ENCODE data around the gene CACNA1B. TPM values are rescaled to one million over a fixed set of nuclear protein-coding genes. Genes with fewer than 3 reads are reported as not detected.

CACNA1B gene
- total and polyA plus RNA-seq, 9 of the 15 experiments (the other 6 are each of a cell fraction or from before 2014, with no cell fraction given) = 0.01 to 0.04 TPM; not detected in 7

DNA sequence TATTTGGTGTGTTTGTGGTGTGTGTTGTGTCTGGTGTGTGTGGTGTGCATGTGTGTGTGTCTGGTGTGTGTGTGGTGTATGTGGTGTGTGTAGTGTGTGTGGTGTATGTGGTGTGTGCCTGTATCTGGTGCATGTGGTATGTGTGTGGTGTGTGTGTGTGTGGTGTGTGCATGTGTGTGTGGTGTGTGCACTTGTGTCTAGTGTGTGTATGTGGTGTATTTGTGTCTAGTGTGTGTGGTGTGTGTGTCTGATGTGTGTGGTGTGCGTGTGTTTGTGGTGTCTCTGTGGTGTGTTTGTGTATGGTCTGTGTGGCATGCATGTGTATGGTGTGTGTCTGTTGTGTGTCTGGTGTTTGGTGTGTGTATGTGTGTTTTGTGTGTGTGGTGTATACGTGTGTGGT is 71.1 kb downstream of the CACNA1B start:
- H3K9me3 ChIP-seq (replicated peaks; ENCODE audit: control insufficient read depth, insufficient read depth, low read depth, low read length) = no peaks in the 10 kb centered on the region; the same call in 1 of the 2 replicates
- POLR2A ChIA-PET = no interaction called here
- H3K79me2 ChIP-seq (ENCODE audit: control insufficient read depth, insufficient read depth, low read length) = no peaks in the 10 kb centered on the region
- BruUV-seq (replicated peaks) = no TSS peak
- ATAC-seq (no peak), DNase-seq (ENCODE audit: extremely low read depth in 1 of 4, low spot score in 3 of 4) (no peak), FAIRE-seq (peak; percentile 68)
- no peaks in the 10 kb centered on the region for H4K20me1 ChIP-seq (replicated peaks; ENCODE audit: control insufficient read depth, insufficient read depth, low read length)
- H3K36me3 ChIP-seq (ENCODE audit: control insufficient read depth, insufficient read depth, low read length) = no peaks in the 10 kb centered on the region
- no peak overlapping the region for H3K4me2 ChIP-seq (ENCODE audit: insufficient read depth, low read length)
- intact Hi-C loops (cut with micrococcal nuclease) = no loop called here
- no peak overlapping the region for H3K4me3 ChIP-seq
- CTCF ChIA-PET (ENCODE audit: low intra/inter-chr PET ratio) = no interaction called here
- H3K9ac ChIP-seq (ENCODE audit: insufficient read depth in 1 of 2, low read depth in 2 of 2, low read length in 2 of 2) = no peak overlapping the region
- no peaks in the 10 kb centered on the region for H3K9me1 ChIP-seq (ENCODE audit: control insufficient read depth, insufficient read depth, low read length)
- no peak overlapping the region; the same call in 2 of the 3 replicates for H3K27ac ChIP-seq (ENCODE audit: extremely low read depth, low read depth, low read length)
- 0% methylated on average over 2 of the region's 2 CpGs for WGBS (ENCODE audit: insufficient coverage, low coverage, missing lambda C conversion rate)
- peaks cover 0 to 40% of the 10 kb centered on the region in 2 experiments; a peak in 2 of 5 replicates for H3K27me3 ChIP-seq (ENCODE audit: control insufficient read depth in 2 of 2, insufficient read depth in 2 of 2, low read length in 2 of 2)
- in situ Hi-C loops (cut with MboI) = no loop called here
- no peaks in the 10 kb centered on the region for H3K4me1 ChIP-seq (replicated peaks in 1 of 2; ENCODE audit: control insufficient read depth in 2 of 2, insufficient read depth in 2 of 2, low read length in 2 of 2)
- H2AFZ ChIP-seq (ENCODE audit: low read depth, low read length) = no peak overlapping the region
- TF ChIP-seq, protein P1, sequence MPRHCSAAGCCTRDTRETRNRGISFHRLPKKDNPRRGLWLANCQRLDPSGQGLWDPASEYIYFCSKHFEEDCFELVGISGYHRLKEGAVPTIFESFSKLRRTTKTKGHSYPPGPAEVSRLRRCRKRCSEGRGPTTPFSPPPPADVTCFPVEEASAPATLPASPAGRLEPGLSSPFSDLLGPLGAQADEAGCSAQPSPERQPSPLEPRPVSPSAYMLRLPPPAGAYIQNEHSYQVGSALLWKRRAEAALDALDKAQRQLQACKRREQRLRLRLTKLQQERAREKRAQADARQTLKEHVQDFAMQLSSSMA (CRISPR knock-in tag; IDR thresholded peaks at IDR 0.05) = no peak
- TF ChIP-seq TSC22D4 (tag; IDR thresholded peaks at IDR 0.05) = 0 out of 2 replicates have a peak, but pooled peaks have one; percentile 20
- TF ChIP-seq ZC3H11A (IDR thresholded peaks at IDR 0.05; ENCODE audit: low read depth, low read length) = no peak
- no peak for TF ChIP-seq ZNF551 (CRISPR knock-in tag; IDR thresholded peaks at IDR 0.05)
- no peak for TF ChIP-seq FUS (optimal IDR thresholded peaks at IDR 0.05; ENCODE audit: low read depth, low read length)
- TF ChIP-seq FOXM1 (IDR thresholded peaks at IDR 0.05; ENCODE audit: low read depth) = no peak
- TF ChIP-seq FOXM1 (CRISPR knock-in tag; IDR thresholded peaks at IDR 0.05; ENCODE audit: low read depth) = no peak
- TF ChIP-seq FOXJ2 (tag; IDR thresholded peaks at IDR 0.05) = no peak
- no peak for TF ChIP-seq ARHGAP35 (IDR thresholded peaks at IDR 0.05; ENCODE audit: partially characterized antibody)
- TF ChIP-seq ELF4 (CRISPR knock-in tag; IDR thresholded peaks at IDR 0.05) = 0 out of 2 replicates have a peak, but pooled peaks have one; percentile 20
- TF ChIP-seq MXI1 (IDR thresholded peaks at IDR 0.05; ENCODE audit: low read depth, low read length) = no peak
- no peak for TF ChIP-seq ZNF140 (CRISPR knock-in tag; IDR thresholded peaks at IDR 0.05)
- TF ChIP-seq, protein P2, sequence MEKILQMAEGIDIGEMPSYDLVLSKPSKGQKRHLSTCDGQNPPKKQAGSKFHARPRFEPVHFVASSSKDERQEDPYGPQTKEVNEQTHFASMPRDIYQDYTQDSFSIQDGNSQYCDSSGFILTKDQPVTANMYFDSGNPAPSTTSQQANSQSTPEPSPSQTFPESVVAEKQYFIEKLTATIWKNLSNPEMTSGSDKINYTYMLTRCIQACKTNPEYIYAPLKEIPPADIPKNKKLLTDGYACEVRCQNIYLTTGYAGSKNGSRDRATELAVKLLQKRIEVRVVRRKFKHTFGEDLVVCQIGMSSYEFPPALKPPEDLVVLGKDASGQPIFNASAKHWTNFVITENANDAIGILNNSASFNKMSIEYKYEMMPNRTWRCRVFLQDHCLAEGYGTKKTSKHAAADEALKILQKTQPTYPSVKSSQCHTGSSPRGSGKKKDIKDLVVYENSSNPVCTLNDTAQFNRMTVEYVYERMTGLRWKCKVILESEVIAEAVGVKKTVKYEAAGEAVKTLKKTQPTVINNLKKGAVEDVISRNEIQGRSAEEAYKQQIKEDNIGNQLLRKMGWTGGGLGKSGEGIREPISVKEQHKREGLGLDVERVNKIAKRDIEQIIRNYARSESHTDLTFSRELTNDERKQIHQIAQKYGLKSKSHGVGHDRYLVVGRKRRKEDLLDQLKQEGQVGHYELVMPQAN (IDR thresholded peaks at IDR 0.05; ENCODE audit: borderline replicate concordance) = no peak
- TF ChIP-seq TAL1 (IDR thresholded peaks at IDR 0.05) = no peak
- TF ChIP-seq, protein P3, sequence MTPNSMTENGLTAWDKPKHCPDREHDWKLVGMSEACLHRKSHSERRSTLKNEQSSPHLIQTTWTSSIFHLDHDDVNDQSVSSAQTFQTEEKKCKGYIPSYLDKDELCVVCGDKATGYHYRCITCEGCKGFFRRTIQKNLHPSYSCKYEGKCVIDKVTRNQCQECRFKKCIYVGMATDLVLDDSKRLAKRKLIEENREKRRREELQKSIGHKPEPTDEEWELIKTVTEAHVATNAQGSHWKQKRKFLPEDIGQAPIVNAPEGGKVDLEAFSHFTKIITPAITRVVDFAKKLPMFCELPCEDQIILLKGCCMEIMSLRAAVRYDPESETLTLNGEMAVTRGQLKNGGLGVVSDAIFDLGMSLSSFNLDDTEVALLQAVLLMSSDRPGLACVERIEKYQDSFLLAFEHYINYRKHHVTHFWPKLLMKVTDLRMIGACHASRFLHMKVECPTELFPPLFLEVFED (CRISPR knock-in tag; conservative IDR thresholded peaks at IDR 0.05) = 0 out of 2 replicates have a peak, but pooled peaks have one; percentile 46
- TF ChIP-seq, protein P4, sequence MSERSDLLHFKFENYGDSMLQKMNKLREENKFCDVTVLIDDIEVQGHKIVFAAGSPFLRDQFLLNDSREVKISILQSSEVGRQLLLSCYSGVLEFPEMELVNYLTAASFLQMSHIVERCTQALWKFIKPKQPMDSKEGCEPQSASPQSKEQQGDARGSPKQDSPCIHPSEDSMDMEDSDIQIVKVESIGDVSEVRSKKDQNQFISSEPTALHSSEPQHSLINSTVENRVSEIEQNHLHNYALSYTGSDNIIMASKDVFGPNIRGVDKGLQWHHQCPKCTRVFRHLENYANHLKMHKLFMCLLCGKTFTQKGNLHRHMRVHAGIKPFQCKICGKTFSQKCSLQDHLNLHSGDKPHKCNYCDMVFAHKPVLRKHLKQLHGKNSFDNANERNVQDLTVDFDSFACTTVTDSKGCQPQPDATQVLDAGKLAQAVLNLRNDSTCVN (CRISPR knock-in tag; IDR thresholded peaks at IDR 0.05) = peak; percentile 80; the same call in 1 of the 2 replicates
- TF ChIP-seq ILK (tag; IDR thresholded peaks at IDR 0.05; ENCODE audit: borderline replicate concordance, low read depth) = no peak
- TF ChIP-seq OTX1 (CRISPR knock-in tag; IDR thresholded peaks at IDR 0.05) = peak; percentile 65
